Kidney (tissue), 14 donors: ENCODE measurements around the gene FDX2. TPM values are rescaled to one million over a fixed set of nuclear protein-coding genes. Genes with fewer than 3 reads are reported as not detected.

ENCODE experiments used
- DNase-seq, 5 donors: peaks; one replicate each; pipeline ENCODE4 v3.0.0-alpha.2; 2013 to 2020
- FAIRE-seq: peaks from 2 replicates; lab custom pipeline; 2012; peaks lifted over from hg19 to GRCh38; lab: Jason Lieb, UNC
- H3K27ac ChIP-seq, 2 donors: one replicate each; pipeline ENCODE4 v1.7.0; 2013; ENCODE audit warnings: low read depth in 2 of 2, low read length in 2 of 2, inconsistent platforms in 1 of 2
- H3K27me3 ChIP-seq: one replicate; pipeline ENCODE4 v1.7.1; 2013; ENCODE audit warnings: low read length, inconsistent platforms; ENCODE audit not compliant: control insufficient read depth, insufficient read depth
- H3K36me3 ChIP-seq, 3 donors: one replicate each; pipeline versions ENCODE4 v1.7.0 to v1.7.1; 2013; ENCODE audit warnings: low read length in 3 of 3, control low read depth in 1 of 3, inconsistent platforms in 1 of 3; ENCODE audit not compliant: insufficient read depth in 3 of 3, control insufficient read depth in 2 of 3
- H3K4me1 ChIP-seq, 3 donors: one replicate each; pipeline versions ENCODE4 v1.7.0 to v1.7.1; 2013; ENCODE audit warnings: low read length in 3 of 3, inconsistent platforms in 1 of 3, low read depth in 1 of 3; ENCODE audit not compliant: control insufficient read depth in 2 of 3, insufficient read depth in 2 of 3
- H3K4me3 ChIP-seq, 3 donors: one replicate each; pipeline versions ENCODE4 v1.7.0 to v1.8.1; 2013; ENCODE audit warnings: low read length in 3 of 3, control low read depth in 1 of 3, inconsistent platforms in 1 of 3
- H3K9ac ChIP-seq, 3 donors: one replicate each; pipeline versions ENCODE4 v1.7.0 to v1.7.1; 2013; ENCODE audit warnings: low read length in 3 of 3, control low read depth in 1 of 3, inconsistent platforms in 1 of 3
- H3K9me3 ChIP-seq, 3 donors: one replicate each; pipeline versions ENCODE4 v1.7.0 to v1.7.1; 2013; ENCODE audit warnings: low read length in 3 of 3, control low read depth in 1 of 3, inconsistent platforms in 1 of 3; ENCODE audit not compliant: control insufficient read depth in 2 of 3, insufficient read depth in 1 of 3
- CTCF ChIP-seq: IDR thresholded peaks from 3 replicates; pipeline ENCODE4 v1.5.1; 2012; ENCODE audit warnings: mild to moderate bottlenecking, moderate library complexity, borderline replicate concordance; ENCODE audit not compliant: insufficient read depth; ENCODE audit errors: extremely low read depth
- intact Hi-C: fragments of 100-400 bp; cut with DNase I; formaldehyde crosslinking; loops from one replicate; pipeline ENCODE4 v1.11.1; 2022
- polyA plus RNA-seq: library from polyadenylated mRNA; stranded (reverse); fragments of 350-450 nt; fragmentation: Illumina TruSeq; extraction: RNeasy Lipid Tissue Mini Kit (QIAGEN cat#74804); gene quantifications from one replicate; pipeline ENCODE4 v1.2.3, GENCODE V29; 2014; ENCODE audit warnings: low read depth, low replicate concordance; ENCODE audit not compliant: insufficient read depth
- total RNA-seq: library from RNA; stranded (reverse); fragmentation: NEBNext Ultra II Directional; extraction: Animal tissue kit (Norgen Biotek cat#: 25700); gene quantifications from one replicate; pipeline ENCODE4 v1.2.1, GENCODE V29; 2021
- donor health status: control.
- donor health status: control.
- donor health status: control.
- donor health status: control.
- donor health status: control.
- donor health status: DM: yes; HTN: yes; CAD: no.
- donor health status: Normal renal cell carcinoma (clear cell type).

Gene FDX2
- total and polyA plus RNA-seq, 2 donors from 2014 or later: 20.1 to 88.4 TPM

GRCh38 chr19:10327793-10328192, 12.0 kb upstream of the FDX2 start:
- peaks cover 0 to 8% (median 6%) of the 10 kb centered on the region in 3 donors for H3K4me1 ChIP-seq
- intact Hi-C loops: no loop called here
- no peak for FAIRE-seq
- H3K36me3 ChIP-seq: peaks cover 4 to 23% (median 14%) of the 10 kb centered on the region in 3 donors
- no peak overlapping the region for H3K9ac ChIP-seq
- no peaks in the 10 kb centered on the region for H3K27me3 ChIP-seq
- H3K4me3 ChIP-seq: no peak overlapping the region
- no peak for TF ChIP-seq CTCF
- DNase-seq: no peak
- H3K27ac ChIP-seq: no peak overlapping the region
- H3K9me3 ChIP-seq: no peaks in the 10 kb centered on the region

- no peak for FAIRE-seq
- Histone ChIP-seq H3K27ac (no peak overlapping the region), H3K9ac (no peak overlapping the region), H3K9me3 (no peaks in the 10 kb centered on the region), H3K36me3 (peaks cover 8 to 37% (median 20%) of the 10 kb centered on the region in 3 donors), H3K27me3 (no peaks in the 10 kb centered on the region), H3K4me3 (no peak overlapping the region), H3K4me1 (no peaks in the 10 kb centered on the region)
- intact Hi-C loops: no loop called here
- DNase-seq: no peak
- no peak for TF ChIP-seq CTCF
Observed at GRCh38 chr19:10325732-10326131, 9.9 kb upstream of the FDX2 start.

- no peak overlapping the region for H3K4me3 ChIP-seq
- no peak overlapping the region for H3K27ac ChIP-seq
- no peak overlapping the region for H3K9ac ChIP-seq
- no peaks in the 10 kb centered on the region for H3K27me3 ChIP-seq
- peaks cover 6 to 24% (median 13%) of the 10 kb centered on the region in 3 donors for H3K36me3 ChIP-seq
- DNase-seq (no peak), FAIRE-seq (no peak)
- no peaks in the 10 kb centered on the region for H3K4me1 ChIP-seq
- no peaks in the 10 kb centered on the region for H3K9me3 ChIP-seq
- no peak for TF ChIP-seq CTCF
- intact Hi-C loops: no loop called here
Observed at GRCh38 chr19:10321874-10322835, 6.3 kb upstream of the FDX2 start.
